ENCODE data around the gene ABHD8.

- no peak for TF ChIP-seq CTCF (IDR thresholded peaks at IDR 0.05; ENCODE audit: low read length)
- TF ChIP-seq EZH2 (IDR thresholded peaks at IDR 0.05; ENCODE audit: borderline replicate concordance, low read length), result no peak
These were observed 36.0 kb upstream of the ABHD8 start for GRCh38 chr19:17339088-17339741.

Measured in OCI-LY1 (cell line).